ENCODE results near the gene MBOAT2.

MBOAT2 gene

DNA sequence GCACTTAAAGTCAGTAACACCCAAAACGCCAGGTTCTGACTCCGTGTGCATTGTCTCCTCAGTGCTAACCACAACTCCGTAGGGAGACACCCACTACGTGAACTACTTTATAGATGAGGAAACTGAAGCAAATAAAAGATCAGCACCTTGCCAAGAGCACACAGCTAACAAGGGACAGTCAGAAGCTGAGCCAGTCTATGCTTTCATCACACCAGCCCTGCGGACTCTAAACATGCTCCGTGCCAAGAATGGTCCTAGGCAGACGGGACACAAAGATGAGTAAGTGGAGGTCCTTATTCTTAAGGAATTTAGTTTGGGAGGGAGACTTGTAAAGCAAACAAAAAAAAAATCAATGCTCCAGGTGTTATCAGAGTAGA lies 9.6 kb downstream of the MBOAT2 start:
- H3K36me3 ChIP-seq (ENCODE audit: control insufficient read depth in 2 of 2, insufficient read depth in 2 of 2, low read length in 2 of 2), result no peaks in the 10 kb centered on the region
- H3K4me3 ChIP-seq (ENCODE audit: low read length in 2 of 2), result no peak overlapping the region
- H3K27ac ChIP-seq (ENCODE audit: low read length), result no peak overlapping the region
- H3K9ac ChIP-seq (ENCODE audit: low read length in 2 of 2), result no peak overlapping the region
- H3K27me3 ChIP-seq (ENCODE audit: control insufficient read depth in 1 of 2, insufficient read depth in 2 of 2, low read length in 2 of 2), result no peaks in the 10 kb centered on the region
- no peaks in the 10 kb centered on the region for H3K4me1 ChIP-seq (ENCODE audit: control insufficient read depth, insufficient read depth, low read length)
- no peaks in the 10 kb centered on the region for H3K9me3 ChIP-seq (ENCODE audit: control insufficient read depth in 2 of 2, low read length in 2 of 2)

DNA sequence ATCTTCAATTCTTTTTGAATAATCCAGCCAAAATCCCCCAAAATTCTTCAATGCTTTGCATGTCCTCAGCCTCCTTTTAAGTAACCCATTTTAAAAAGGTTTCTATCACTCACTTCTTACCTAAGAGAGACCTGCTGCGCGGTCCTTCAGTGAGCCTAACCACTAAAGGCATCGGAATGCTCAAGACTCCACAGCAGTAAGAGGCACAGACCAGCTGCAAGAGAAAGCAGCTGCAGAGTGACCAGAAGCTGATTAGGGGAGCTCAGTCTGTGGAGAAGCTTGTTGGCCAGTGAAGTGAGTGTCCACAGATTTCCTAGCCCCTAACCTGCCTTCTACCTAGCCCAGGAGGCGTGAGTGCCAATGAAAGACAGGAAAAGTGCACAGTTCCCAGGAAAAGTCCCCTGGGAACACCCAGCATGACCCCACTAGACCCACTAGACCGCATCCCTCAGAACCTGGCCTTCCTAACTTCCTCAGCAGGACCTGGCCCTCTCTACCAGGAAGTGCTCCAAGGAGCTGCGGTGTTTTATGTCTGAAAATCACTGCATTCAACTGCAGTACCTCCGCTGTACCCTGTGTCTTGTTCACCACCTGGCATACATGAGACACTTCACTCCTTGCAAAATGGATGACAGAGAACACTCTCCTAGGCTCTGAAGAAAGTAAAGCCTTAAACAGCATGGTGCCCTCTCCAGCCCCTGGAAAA lies 10.1 kb downstream of the MBOAT2 start:
- no peak overlapping the region for H3K27ac ChIP-seq (ENCODE audit: low read length)
- no peak overlapping the region for H3K4me3 ChIP-seq (ENCODE audit: low read length in 2 of 2)
- no peaks in the 10 kb centered on the region for H3K36me3 ChIP-seq (ENCODE audit: control insufficient read depth in 2 of 2, insufficient read depth in 2 of 2, low read length in 2 of 2)
- H3K27me3 ChIP-seq (ENCODE audit: control insufficient read depth in 1 of 2, insufficient read depth in 2 of 2, low read length in 2 of 2), result no peaks in the 10 kb centered on the region
- H3K9me3 ChIP-seq (ENCODE audit: control insufficient read depth in 2 of 2, low read length in 2 of 2), result no peaks in the 10 kb centered on the region
- no peaks in the 10 kb centered on the region for H3K4me1 ChIP-seq (ENCODE audit: control insufficient read depth, insufficient read depth, low read length)
- no peak overlapping the region for H3K9ac ChIP-seq (ENCODE audit: low read length in 2 of 2)

DNA sequence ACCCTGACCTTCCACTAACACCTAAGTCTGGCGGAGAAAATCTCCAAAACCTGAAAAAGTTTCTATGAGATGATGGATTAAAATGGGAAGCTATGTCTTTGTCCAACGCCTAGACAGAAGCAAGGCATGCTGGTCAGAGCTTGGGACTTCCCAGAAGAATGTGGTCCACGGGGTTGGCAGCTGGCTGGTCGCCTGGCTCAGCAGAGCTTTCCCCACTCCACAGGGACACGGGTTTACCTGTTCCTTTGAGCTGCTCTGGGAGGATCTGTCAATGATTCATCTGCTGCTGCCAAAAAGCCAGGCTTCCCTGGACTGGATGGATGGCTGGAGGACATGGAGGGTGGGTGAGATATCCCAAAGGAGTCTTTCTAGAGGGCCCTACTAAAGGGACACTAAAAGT lies 10.8 kb downstream of the MBOAT2 start:
- H3K27ac ChIP-seq (ENCODE audit: low read length), result no peak overlapping the region
- no peaks in the 10 kb centered on the region for H3K36me3 ChIP-seq (ENCODE audit: control insufficient read depth in 2 of 2, insufficient read depth in 2 of 2, low read length in 2 of 2)
- no peaks in the 10 kb centered on the region for H3K4me1 ChIP-seq (ENCODE audit: control insufficient read depth, insufficient read depth, low read length)
- no peaks in the 10 kb centered on the region for H3K9me3 ChIP-seq (ENCODE audit: control insufficient read depth in 2 of 2, low read length in 2 of 2)
- no peak overlapping the region for H3K9ac ChIP-seq (ENCODE audit: low read length in 2 of 2)
- no peak overlapping the region for H3K4me3 ChIP-seq (ENCODE audit: low read length in 2 of 2)
- no peaks in the 10 kb centered on the region for H3K27me3 ChIP-seq (ENCODE audit: control insufficient read depth in 1 of 2, insufficient read depth in 2 of 2, low read length in 2 of 2)

DNA sequence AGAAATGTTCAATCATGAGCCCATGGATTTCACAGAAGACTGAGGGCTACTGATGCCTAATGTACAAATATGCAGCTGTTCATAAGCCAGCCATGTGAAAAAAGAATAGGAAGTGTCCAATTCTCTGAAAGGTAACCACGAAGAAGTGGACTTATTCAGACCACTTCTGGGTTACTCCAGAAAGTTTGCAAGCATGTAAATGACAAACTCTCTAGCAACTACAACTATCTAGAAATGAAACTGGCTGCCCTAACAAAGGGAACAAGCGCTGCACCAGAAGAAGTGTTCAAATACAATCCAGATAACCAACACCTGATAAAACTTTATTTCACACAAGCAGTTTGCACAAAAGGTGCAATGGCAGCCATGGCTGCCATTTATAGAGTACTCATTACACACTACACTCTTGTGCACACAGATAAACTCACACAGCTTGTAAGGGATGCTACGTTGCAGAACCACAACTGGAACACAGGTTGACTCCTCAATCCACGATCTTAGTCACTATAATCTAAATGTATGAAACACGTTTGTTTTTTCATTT lies 13.9 kb downstream of the MBOAT2 start:
- Histone ChIP-seq H3K36me3 (ENCODE audit: control insufficient read depth in 2 of 2, insufficient read depth in 2 of 2, low read length in 2 of 2) (no peaks in the 10 kb centered on the region), H3K4me1 (ENCODE audit: control insufficient read depth, insufficient read depth, low read length) (no peaks in the 10 kb centered on the region), H3K27me3 (ENCODE audit: control insufficient read depth in 1 of 2, insufficient read depth in 2 of 2, low read length in 2 of 2) (no peaks in the 10 kb centered on the region), H3K4me3 (ENCODE audit: low read length in 2 of 2) (no peak overlapping the region), H3K9ac (ENCODE audit: low read length in 2 of 2) (no peak overlapping the region), H3K27ac (ENCODE audit: low read length) (no peak overlapping the region), H3K9me3 (ENCODE audit: control insufficient read depth in 2 of 2, low read length in 2 of 2) (no peaks in the 10 kb centered on the region)

DNA sequence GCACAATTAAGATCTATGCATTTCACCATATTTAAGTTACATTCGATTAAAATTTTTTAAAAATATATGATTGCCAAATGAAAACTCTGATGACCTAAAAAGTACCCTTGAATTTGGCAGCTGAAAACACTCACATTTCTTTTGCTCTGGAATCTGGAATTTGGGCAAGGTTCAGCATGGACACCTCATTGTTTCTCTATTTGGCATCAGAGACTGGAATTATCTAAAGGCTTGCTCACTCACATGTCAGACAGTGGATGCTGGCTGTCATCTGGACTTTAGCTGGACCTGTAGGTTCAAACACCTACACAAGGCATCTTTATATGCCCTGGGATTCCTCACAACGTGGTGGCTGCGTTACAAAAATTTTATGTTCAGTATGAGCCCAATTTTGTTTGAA lies 16.1 kb downstream of the MBOAT2 start:
- no peak overlapping the region for H3K4me3 ChIP-seq (ENCODE audit: low read length in 2 of 2)
- no peaks in the 10 kb centered on the region for H3K36me3 ChIP-seq (ENCODE audit: control insufficient read depth in 2 of 2, insufficient read depth in 2 of 2, low read length in 2 of 2)
- no peaks in the 10 kb centered on the region for H3K27me3 ChIP-seq (ENCODE audit: control insufficient read depth in 1 of 2, insufficient read depth in 2 of 2, low read length in 2 of 2)
- no peak overlapping the region for H3K9ac ChIP-seq (ENCODE audit: low read length in 2 of 2)
- H3K9me3 ChIP-seq (ENCODE audit: control insufficient read depth in 2 of 2, low read length in 2 of 2), result no peaks in the 10 kb centered on the region
- no peaks in the 10 kb centered on the region for H3K4me1 ChIP-seq (ENCODE audit: control insufficient read depth, insufficient read depth, low read length)
- no peak overlapping the region for H3K27ac ChIP-seq (ENCODE audit: low read length)

DNA sequence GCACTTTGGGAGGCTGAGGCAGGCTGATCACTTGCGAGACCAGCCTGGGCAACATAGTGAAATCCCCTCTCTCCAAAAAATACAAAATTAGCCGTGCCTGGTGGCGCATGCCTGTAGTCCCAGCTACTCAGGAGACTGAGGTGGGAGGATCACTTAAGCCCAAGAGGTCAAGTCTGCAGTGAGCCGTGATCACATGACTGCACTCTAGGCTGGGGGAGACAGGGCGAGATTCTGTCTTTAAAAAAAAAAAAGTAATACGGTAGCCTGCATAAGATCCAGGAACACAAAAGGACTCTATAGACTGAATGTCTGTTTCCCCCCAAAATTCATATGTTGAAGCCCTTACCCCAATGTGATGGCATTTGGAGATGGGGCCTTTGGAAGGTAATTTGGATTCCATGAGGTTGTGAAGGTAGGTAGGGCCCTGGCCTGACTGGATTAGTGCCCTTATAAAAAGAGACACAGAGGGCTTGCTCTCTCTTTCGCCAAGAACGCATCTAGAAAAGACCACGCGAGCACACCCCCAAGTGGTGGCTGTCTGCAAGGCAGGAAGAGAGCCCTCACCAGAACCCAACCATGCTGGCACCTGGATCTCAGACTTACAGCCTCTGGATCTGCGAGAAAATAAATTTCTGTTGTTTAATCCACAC lies 17.0 kb downstream of the MBOAT2 start:
- Histone ChIP-seq H3K4me1 (ENCODE audit: control insufficient read depth, insufficient read depth, low read length) (no peaks in the 10 kb centered on the region), H3K36me3 (ENCODE audit: control insufficient read depth in 2 of 2, insufficient read depth in 2 of 2, low read length in 2 of 2) (no peaks in the 10 kb centered on the region), H3K9me3 (ENCODE audit: control insufficient read depth in 2 of 2, low read length in 2 of 2) (no peaks in the 10 kb centered on the region), H3K27ac (ENCODE audit: low read length) (no peak overlapping the region), H3K9ac (ENCODE audit: low read length in 2 of 2) (no peak overlapping the region), H3K27me3 (ENCODE audit: control insufficient read depth in 1 of 2, insufficient read depth in 2 of 2, low read length in 2 of 2) (no peaks in the 10 kb centered on the region), H3K4me3 (ENCODE audit: low read length in 2 of 2) (no peak overlapping the region)

DNA sequence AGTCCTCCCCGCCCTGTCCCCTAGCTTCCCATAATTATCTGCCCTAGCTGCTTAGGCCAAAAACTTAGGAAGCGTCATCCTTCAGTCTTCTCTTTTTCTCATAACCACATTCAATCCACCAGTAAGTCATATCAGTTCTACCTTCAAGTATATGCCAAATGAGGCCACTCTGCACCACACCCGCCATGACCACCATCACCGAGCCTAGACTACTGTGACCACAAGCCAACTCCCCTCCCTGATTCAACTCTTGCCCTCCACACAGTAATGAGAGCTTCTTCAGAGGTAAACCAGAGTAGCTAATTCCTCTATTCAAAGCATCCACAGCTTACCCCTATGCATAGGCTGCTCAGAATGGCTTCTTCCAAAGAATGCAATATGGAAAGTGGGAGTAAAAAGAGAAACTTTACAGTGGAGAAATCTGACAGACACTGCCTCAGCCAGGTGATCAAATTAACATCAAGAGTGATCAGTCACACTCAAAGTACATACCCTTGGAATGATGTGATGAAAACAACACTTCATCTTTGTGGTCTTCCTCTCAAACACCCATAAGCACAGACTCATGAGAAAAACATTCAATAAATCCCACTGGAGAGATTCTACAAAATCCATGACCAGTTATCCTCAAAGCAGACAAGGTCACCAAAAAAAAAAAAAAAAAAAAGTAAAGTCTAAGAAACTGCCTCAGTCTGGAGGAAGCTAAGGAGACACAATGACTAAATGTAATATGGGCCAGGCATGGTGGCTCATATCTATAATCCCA lies 17.7 kb downstream of the MBOAT2 start:
- H3K9ac ChIP-seq (ENCODE audit: low read length in 2 of 2), result no peak overlapping the region
- H3K27ac ChIP-seq (ENCODE audit: low read length), result no peak overlapping the region
- no peaks in the 10 kb centered on the region for H3K4me1 ChIP-seq (ENCODE audit: control insufficient read depth, insufficient read depth, low read length)
- no peaks in the 10 kb centered on the region for H3K36me3 ChIP-seq (ENCODE audit: control insufficient read depth in 2 of 2, insufficient read depth in 2 of 2, low read length in 2 of 2)
- no peaks in the 10 kb centered on the region for H3K9me3 ChIP-seq (ENCODE audit: control insufficient read depth in 2 of 2, low read length in 2 of 2)
- no peaks in the 10 kb centered on the region for H3K27me3 ChIP-seq (ENCODE audit: control insufficient read depth in 1 of 2, insufficient read depth in 2 of 2, low read length in 2 of 2)
- H3K4me3 ChIP-seq (ENCODE audit: low read length in 2 of 2), result no peak overlapping the region

DNA sequence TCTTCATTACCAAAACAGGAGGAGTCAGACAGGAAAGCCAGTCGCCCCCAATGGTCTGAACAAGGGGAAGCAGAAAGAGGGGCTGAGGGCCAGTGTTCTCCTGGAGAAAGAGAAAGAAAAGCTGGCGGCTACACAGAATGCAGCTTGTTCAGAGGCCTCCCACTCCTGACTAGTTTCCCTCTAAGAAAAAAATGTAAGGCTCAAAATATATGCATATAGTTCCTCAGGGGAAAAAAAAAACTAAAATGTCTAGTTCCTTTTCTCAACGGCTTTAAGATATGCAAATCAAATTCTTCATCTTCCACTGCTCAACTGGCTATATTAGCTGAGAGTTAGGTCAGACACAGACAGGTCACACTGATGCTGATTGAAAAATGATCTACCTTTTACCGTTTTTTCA lies 18.6 kb downstream of the MBOAT2 start:
- Histone ChIP-seq H3K4me1 (ENCODE audit: control insufficient read depth, insufficient read depth, low read length) (no peaks in the 10 kb centered on the region), H3K36me3 (ENCODE audit: control insufficient read depth in 2 of 2, insufficient read depth in 2 of 2, low read length in 2 of 2) (no peaks in the 10 kb centered on the region), H3K4me3 (ENCODE audit: low read length in 2 of 2) (no peak overlapping the region), H3K9ac (ENCODE audit: low read length in 2 of 2) (no peak overlapping the region), H3K27ac (ENCODE audit: low read length) (no peak overlapping the region), H3K27me3 (ENCODE audit: control insufficient read depth in 1 of 2, insufficient read depth in 2 of 2, low read length in 2 of 2) (no peaks in the 10 kb centered on the region), H3K9me3 (ENCODE audit: control insufficient read depth in 2 of 2, low read length in 2 of 2) (no peaks in the 10 kb centered on the region)

DNA sequence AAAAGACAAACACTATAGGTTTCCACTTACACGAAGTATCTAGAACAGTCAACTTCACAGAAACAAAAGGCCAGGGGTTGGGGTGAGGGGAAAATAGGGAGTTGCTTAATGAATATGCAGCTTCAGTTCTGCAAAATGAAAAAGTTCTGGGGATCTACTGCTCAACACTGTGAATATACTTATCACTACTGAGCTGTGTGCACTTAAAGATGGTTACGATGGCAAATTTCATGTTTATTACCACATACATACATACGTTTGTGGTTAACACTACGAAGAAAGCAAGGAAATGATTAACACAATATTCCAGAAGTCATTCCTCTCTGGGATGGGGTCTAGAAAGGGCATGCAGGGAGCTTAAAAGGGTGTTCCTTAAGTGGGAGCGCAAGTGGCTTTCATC lies 19.3 kb downstream of the MBOAT2 start:
- Histone ChIP-seq H3K27me3 (ENCODE audit: control insufficient read depth in 1 of 2, insufficient read depth in 2 of 2, low read length in 2 of 2) (no peaks in the 10 kb centered on the region), H3K4me1 (ENCODE audit: control insufficient read depth, insufficient read depth, low read length) (no peaks in the 10 kb centered on the region), H3K9ac (ENCODE audit: low read length in 2 of 2) (no peak overlapping the region)

DNA sequence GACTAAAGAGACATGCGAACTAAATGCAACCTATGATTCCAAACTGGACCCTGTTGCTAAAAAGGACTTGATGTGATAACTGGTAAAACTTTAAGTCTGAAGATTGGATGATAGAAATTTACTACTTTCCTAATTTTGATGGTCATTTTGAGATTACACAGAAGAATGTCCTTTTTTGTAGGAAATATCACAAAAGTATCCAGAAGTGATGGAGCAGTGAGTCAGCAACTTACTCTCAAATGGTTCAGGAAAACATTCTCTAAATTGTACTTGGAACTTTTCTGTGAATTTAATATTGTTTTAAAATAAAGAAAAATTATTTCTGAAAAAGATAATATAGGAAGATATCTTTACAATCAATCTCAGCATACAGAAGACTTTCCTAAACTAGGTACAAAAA lies 19.9 kb downstream of the MBOAT2 start:
- no peaks in the 10 kb centered on the region for H3K9me3 ChIP-seq (ENCODE audit: control insufficient read depth in 2 of 2, low read length in 2 of 2)
- no peak overlapping the region for H3K27ac ChIP-seq (ENCODE audit: low read length)
- H3K27me3 ChIP-seq (ENCODE audit: control insufficient read depth in 1 of 2, insufficient read depth in 2 of 2, low read length in 2 of 2), result no peaks in the 10 kb centered on the region
- no peaks in the 10 kb centered on the region for H3K4me1 ChIP-seq (ENCODE audit: control insufficient read depth, insufficient read depth, low read length)
- no peaks in the 10 kb centered on the region for H3K36me3 ChIP-seq (ENCODE audit: control insufficient read depth in 2 of 2, insufficient read depth in 2 of 2, low read length in 2 of 2)
- H3K4me3 ChIP-seq (ENCODE audit: low read length in 2 of 2), result no peak overlapping the region
- H3K9ac ChIP-seq (ENCODE audit: low read length in 2 of 2), result no peak overlapping the region

More for the DNA sequence above, 19.3 kb downstream of the MBOAT2 start:
- H3K36me3 ChIP-seq (ENCODE audit: control insufficient read depth in 2 of 2, insufficient read depth in 2 of 2, low read length in 2 of 2), result no peaks in the 10 kb centered on the region
- no peak overlapping the region for H3K27ac ChIP-seq (ENCODE audit: low read length)
- no peaks in the 10 kb centered on the region for H3K9me3 ChIP-seq (ENCODE audit: control insufficient read depth in 2 of 2, low read length in 2 of 2)
- no peak overlapping the region for H3K4me3 ChIP-seq (ENCODE audit: low read length in 2 of 2)

Measured in stomach smooth muscle (tissue), 2 donors.